HG03280 (cell line): ENCODE data around the gene SHF.
"Not testable (repeated sequence)": the region's sequence is repeated elsewhere in the genome, so short reads cannot be mapped to it uniquely, and the experiment has no call there.

Experiments
- ATAC-seq: cut with Tn5 transposase; IDR thresholded peaks from one replicate; pipeline ENCODE4 v1.9.1; 2021; ENCODE audit warnings: mild to moderate bottlenecking, moderate library complexity; ENCODE audit not compliant: unreplicated experiment

SHF gene, protein sequence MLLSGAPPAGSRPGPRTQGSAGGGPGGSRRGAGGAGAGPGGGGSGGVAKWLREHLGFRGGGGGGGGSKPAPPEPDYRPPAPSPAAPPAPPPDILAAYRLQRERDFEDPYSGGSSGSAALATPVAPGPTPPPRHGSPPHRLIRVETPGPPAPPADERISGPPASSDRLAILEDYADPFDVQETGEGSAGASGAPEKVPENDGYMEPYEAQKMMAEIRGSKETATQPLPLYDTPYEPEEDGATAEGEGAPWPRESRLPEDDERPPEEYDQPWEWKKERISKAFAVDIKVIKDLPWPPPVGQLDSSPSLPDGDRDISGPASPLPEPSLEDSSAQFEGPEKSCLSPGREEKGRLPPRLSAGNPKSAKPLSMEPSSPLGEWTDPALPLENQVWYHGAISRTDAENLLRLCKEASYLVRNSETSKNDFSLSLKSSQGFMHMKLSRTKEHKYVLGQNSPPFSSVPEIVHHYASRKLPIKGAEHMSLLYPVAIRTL

DNA sequence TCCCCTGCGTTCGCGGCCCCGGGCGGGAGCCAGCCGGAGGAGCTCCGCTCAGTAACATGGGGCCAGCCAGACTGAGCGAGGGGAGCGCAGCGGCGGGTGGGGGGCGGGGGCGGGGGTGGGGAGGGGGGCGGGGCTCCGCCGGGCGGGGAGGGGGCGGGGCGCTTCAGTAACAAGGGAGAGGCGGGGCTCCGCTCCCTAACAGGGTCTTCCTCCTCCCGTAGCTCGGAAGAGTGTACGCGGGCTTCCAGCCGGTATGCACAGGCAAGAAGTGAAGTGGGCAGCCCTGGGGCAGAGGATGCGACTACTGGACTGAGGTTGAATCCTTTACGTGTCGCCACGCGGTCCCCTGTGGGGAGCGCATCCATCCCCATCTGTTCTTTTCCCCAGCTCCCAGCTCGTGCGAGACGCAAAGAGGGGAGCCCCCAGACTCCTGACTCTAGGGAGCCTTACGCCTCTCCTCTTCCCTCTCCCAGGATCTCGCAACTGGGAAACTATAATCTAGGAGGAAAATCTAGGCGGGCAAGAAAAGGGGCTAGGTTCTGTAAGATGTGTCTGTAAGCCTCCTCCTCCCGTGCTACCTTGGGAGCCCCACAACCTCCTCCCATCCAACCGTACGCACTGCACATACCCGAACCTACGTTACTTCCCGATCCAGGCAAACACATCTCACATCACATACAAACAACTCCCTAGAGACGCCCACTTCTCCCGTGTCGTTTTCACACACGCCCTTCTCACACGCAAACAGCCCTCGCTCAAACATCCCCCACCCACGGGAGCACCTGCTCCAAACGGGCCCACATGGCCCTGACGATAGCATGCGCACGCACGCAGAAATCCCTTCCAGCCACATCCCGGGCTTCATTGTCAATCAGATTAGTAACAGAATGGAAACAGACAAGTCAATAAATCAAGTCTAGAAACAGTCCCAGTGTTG, at the start of gene SHF:
TSS of gene SHF (minus strand) at position 73 of the 937 bp plus-strand sequence. CDS start at position 58, 15 bp downstream.
- no peak for ATAC-seq

DNA sequence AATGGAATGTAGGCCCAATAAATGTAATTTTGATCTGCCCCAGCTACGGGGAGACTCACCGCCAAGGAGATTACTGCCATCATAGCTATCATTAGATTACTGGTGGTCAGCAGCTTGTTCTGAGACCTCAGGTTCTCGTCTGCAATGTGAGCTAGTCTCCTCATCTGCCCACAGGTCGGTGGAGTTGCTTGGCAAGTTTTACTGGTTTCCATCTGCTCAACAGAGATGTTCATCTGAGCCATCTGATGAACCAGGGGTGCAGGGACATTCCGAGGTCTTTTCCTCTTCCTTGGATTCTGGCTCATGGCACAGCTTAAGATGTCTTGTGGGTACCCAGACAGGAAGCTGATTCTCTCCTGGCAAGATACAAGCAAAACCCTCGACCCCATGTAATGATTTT, 49.0 kb upstream of the SHF start:
- ATAC-seq, result not testable (repeated sequence)

DNA sequence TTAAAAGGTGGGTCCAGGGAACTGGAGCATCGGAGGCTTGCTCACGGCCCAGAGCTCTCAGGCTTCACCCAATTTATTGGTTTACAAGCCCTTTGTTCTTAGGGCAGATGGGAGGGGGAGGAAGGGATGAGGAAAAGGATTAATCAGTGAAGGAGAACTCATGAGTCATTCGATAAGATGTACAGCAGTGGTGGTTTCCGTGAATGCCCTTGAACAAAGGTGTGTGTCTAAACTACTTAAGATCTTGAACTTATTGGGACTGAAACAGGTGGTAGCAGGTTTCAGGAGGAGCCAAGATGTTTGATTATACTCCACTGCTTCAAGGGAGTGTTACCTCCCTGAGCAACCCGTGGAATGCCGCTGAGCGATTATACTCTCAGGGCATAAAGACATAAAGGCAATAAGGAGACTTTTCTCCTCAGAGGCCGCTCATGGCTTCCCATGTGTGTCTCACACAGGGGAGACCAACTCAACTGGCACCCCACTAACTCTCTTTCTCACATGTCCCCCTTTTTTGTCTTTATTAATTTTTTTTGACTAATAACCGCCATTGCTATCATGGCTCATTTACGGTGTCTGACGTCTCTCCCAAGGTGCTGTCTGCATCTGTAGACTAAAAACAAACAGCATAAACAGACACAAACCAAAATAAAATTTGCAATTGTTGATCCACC, 46.9 kb upstream of the SHF start:
- ATAC-seq, result no peak

DNA sequence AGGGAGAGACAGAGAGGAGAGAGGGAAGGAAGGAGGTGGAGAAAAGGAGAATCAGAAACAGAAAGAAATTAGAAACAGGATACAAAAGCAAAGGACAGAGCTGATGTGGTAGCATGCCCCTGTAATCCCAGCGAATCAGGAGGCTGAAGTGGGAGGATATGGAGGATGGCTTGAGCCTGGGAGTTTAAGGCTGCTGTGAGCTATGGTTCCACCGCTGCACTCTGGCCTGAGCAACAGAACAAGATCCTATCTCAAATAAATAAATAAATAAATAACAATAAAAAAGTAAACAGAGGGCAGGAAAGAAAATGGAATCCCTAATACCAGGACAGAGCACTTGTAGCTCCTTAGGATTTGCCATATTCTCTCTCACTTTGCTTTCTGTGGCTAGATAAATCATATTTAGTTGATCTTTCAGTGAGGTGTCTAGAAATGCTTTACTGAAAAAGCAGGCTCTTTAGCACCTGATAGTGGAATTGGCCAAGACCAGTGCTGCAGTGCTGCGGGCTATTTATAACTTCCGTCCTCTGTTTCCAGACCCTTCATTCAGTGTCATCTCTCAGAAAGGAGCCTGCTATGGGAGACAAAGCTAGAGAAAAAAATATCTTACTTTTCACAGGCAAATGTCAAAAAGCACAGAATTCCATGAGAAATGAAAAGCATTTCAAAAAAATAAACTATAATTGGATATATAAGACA, 44.2 kb upstream of the SHF start:
- ATAC-seq, result no peak

DNA sequence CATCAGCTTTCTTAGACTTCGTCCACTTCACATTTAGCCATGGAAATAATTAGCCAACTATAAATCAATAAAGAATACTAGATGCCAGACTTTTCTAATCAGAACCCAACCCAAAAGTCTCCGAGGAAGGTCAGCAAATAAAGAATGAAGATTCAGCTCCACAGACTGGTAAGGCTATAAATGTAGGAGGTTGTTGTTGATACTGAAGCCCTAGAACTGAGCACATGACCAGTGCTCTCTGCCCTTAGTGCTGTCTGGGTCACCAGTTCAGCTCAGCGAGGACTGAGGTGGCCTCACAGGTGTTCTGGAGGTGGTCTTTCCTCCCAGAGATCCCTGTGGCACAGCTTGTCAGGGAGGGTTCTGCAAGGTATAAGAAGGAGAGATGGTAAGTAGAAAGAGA, 43.4 kb upstream of the SHF start:
- ATAC-seq, result no peak

DNA sequence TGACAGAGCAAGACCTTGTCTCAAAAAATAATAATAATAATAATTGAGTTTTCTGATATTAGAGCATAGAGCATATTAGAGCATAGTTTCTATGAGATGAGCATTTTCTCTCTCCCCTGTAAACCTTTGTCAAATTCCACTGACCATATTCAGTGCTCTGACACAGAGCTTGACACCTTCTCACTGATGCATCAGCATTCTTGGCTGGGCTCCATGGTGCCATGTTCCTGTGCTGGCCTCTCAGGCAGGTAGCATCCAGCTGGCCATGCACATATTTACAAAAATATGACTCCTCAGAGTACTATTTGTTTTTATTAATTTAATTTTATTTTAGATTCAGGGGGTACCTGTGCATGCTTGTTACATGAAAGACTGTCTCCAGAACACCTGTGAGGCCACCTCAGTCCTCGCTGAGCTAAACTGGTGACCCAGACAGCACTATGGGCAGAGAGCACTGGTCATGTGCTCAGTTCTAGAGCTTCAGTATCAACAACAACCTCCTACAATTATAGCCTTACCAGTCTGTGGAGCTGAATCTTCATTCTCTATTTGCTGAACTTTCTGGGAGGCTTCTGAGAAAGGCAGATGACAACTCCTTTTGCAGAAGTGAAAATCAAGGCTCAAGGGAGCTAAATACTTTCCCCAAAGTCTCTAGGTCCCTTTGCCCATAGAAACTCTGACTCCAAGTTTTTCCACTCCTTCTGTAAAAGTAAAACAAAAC, 42.6 kb upstream of the SHF start:
- no peak for ATAC-seq

DNA sequence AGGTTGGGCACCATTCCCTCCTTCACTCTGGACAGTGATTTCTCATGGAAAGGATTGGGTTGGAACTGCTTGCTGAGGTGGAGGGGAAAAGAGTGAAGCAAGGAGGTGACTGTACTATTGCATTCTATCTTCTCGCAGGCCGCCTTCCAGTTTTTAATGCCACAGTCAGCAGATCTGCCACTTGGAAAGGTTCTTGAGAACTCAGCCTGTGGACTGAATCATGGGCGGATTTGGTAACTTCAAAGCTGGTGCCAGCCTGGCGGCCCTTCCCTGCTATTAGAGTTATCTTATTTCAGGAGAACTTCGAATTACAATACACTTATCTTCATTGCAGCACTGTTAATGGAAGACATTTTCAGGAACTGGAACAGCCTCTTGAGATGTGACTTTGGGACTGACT, 41.2 kb upstream of the SHF start:
- no peak for ATAC-seq

DNA sequence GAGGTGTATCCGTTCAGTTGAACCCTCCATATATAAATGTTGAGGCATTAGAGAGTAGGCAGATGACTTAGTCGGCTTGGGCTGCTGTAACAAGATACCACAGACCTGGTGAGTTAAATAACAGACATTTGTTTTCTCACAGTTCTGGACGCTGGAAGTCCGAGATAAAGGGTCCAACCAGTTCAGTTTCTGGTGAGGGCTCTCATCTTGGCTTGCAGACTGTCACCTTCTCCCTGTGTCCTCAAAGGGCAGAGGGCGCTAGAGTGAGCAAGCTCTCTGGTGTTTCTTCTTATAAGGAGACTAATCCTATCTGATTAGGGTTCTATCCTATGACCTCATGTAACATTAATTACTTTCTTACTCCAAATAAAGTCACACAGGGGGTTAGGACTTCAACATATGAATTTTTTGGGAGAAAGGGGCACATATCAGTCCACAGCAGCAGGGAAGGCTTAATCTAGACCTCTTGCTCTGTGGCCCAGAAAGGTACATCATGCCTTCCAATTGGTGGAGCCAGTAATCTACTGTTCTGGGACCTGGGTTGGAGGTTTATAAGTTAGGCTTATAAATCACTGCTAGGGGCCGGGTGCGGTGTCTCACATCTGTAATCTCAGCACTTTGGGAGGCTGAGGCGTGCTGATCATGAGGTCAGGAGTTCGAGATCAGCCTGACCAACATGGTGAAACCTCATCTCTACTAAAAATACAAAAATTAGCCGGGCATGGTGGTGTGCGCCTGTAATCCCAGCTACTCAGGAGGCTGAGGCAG, 37.9 kb upstream of the SHF start:
- ATAC-seq, result no peak

DNA sequence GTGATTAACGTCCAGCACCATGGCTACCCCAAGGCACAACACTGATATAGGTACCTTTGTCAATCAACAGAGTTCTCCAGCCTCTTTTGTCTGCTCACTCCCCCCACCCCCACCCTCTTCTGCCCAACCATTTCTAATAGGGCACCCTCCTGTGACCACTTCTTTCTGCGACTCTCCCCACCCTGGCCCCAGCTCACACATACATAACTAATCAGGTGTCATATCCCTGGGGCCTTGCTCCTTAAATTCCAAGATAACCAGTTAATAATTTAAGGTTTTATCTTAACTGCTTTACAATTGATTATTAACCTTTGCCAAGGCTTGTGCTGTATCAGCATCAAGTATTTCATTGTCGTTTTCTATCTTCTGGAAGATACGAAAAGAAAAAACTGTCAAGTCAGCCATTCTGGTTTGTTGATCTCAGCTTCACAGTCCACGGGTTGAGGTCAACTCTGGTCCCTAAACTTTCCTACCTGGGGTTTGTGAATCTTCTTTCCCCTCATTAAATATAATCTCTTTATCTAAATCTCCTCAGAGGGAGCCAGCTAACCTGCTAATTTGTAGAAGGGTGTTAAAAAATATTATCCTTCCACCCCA, 37.0 kb upstream of the SHF start:
- ATAC-seq, result no peak

DNA sequence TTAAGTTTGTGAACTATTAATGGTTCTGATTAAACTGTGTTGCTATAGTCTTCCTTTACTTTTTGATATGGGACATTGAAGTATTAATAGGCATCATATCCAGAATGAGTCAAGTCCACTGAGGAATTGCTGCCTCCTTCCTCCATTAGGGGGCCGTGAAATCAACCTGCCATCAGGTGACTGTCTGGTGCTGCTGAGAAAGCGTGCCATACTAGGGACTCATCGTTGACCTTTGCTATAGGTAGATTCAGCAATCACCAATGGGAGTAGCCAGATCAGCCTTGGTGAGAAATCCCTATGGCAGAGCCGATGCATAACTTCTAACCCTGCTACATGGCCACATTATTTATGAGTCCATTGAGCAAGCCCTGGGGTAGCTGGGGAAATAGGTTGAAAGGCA, 34.2 kb upstream of the SHF start:
- ATAC-seq, result no peak

DNA sequence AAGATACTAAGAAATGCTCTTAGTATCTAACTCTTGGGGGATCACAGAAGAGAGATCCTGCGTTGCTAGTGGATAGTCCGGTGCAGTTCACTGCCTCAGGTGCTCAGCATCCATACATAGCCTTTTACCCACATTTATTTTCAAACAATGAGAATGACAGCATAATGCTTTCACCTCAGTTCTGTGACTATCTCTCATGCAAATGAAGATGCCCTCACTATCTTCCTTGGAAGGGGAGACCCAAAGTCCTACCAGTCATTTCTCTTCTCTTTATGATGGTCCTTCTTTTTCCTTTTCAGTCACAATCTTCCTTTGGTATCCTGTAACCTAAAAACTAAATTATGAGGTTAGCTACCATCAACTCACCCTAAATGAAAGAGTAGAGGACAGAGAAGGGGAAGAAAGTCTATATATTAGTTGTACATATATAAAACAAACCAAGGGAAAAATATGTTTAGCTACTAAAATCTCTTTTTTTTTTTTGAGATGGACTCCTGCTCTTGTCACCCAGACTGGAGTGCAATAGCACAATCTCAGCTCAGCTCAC, 33.4 kb upstream of the SHF start:
- ATAC-seq, result no peak

DNA sequence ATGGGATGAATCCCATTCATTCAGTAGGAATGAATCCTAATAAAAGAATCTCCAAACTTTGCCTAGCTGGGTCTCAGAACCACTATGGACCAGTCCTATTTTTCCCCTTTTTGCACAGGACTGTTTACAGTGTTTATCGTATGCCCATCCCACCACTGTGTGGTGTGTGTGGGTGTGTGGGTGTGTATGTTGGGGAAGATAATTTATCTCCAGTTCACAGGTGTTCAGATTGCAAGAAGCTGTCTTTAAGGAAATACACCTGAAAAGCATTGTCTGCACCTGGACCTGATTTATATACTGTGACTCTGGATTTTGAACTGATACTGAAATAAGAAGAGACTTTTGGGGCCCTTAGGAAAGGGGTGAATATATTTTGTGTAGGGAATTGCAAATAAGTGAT, 24.7 kb upstream of the SHF start:
- no peak for ATAC-seq

DNA sequence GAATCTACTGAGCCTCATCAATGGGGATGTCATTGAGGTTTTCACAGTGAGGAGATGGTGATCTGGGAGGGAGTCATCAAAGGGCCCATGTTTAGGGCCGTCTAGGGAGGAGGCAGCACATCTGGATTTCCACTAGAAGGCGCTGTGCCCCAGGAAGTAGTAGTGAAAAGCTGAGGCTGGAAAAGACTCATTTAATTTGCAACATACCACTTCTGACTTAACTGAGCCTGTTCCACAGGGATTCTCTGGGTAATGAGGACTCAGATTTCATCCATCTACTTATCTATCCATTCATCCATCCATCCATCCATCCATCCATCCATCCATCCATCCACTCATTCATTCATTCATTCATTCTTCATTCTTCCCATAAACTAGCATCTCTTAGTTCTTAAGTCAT, 17.4 kb upstream of the SHF start:
- peak; percentile 36 for ATAC-seq

DNA sequence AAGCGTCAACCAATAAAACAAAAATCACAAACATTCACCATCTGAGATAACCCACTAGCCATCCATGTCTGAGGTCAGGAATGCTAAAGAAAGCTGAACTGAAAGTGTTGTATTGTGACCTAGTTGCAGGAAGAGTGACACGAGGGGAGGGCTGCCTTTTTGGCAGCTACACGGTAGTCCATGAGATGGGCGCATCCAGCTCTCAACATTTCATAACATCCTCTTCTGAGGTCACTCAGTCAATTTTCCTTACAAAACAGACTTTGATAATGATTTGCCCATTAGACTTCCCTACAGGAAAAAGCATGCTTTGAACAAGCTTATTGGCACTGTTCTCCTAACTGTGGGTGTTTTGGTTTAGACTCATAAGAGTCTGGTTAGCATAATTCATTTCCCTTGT, 15.4 kb upstream of the SHF start:
- ATAC-seq, result no peak

DNA sequence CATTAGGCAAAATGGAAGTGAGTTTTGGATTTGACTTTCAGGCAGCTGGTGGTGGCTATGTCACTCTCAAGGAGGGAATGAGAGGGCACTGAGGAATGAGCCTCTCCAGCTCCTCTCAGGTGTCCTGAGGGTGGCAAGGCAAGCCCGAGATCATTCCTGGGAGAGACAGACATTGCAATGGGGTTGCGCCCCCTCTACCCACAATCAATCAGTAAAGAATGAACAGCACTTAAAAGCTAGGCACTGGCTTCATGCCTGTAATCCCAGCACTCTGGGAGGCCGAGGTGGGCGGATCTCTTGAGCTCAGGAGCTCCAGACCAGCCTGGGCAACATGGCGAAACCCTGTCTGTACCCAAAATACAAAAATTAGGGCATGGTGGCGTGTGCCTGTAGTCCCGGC, 14.1 kb upstream of the SHF start:
- no peak for ATAC-seq

DNA sequence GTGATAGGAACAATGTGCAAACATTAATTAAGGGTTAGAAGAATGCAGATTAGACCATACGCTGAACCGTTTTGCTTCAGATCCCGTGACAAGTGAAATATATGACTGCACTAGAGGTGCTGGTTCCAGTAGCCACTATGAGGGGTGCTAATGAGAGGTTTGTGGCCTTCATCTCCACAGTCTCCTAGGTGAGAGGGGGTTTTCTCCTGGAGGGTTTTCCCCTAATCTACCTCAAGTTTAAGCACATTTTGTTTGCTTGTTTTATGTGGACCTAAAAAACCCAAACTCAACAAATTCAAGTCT, 13.7 kb upstream of the SHF start:
- ATAC-seq, result no peak

DNA sequence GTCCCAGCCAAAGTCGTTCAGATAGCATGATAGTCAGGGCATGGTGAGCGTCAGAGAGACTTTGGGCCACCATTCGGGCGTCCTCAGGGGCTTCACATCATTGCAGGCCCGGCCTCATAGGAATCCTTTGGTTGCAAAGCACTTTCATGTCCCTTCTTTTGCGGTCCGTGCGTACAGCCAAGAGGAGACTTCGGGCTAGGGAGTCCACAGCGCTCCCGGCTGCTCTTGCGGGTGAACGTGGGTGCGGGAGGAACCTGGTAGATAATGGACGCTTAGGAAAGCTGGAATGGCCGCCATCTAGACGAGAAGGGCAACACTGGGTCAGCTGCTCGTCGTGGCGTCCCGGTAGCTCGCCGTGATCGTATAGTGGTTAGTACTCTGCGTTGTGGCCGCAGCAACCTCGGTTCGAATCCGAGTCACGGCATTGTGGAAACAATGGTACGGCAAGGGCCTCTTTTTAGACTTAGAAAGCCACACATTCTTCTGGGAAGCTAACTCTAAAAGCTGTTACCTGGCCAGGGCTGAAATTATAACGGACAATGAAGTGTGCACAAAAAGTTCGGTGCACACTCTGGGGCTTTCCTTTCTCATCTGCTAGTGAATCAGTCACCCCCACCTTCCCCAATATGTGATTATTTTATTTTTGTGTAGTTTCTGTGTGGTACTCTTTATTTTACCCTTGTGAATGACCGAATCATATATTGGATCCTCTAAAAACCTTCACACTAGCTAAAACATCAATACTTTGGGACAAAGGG, 13.2 kb upstream of the SHF start:
- no peak for ATAC-seq
